ENCODE results near the gene WDR45.

The WDR45 gene

GRCh38 chrX:49060914-49061313 is 18.8 kb downstream of the WDR45 start:
- no peak overlapping the region for H3K27ac ChIP-seq

GRCh38 chrX:49059681-49060085 is 20.0 kb downstream of the WDR45 start:
- TF ChIP-seq ZFX (IDR thresholded peaks at IDR 0.05; ENCODE audit: borderline replicate concordance) (no peak), CTCF (IDR thresholded peaks at IDR 0.05) (no peak)
- H3K27ac ChIP-seq: peak overlapping the region; percentile 59

More at GRCh38 chrX:49060914-49061313, 18.8 kb downstream of the WDR45 start:
- TF ChIP-seq CTCF (IDR thresholded peaks at IDR 0.05) (no peak), ZFX (IDR thresholded peaks at IDR 0.05; ENCODE audit: borderline replicate concordance) (no peak)

GRCh38 chrX:49059201-49059600 is 20.5 kb downstream of the WDR45 start:
- TF ChIP-seq ZFX (IDR thresholded peaks at IDR 0.05; ENCODE audit: borderline replicate concordance) (no peak), CTCF (IDR thresholded peaks at IDR 0.05) (no peak)
- H3K27ac ChIP-seq: peak overlapping the region; percentile 59

GRCh38 chrX:49058794-49059193 is 20.9 kb downstream of the WDR45 start, which contains the start of gene CCDC120:
Gene CCDC120 (plus strand): TSS chrX:49058999. CDS start chrX:49062042, 3,043 bp downstream.
- TF ChIP-seq CTCF (IDR thresholded peaks at IDR 0.05) (no peak), ZFX (IDR thresholded peaks at IDR 0.05; ENCODE audit: borderline replicate concordance) (no peak)
- H3K27ac ChIP-seq: peak within 1 kb of the TSS; percentile 59

GRCh38 chrX:49054073-49054762 is 25.5 kb downstream of the WDR45 start:
- no peak overlapping the region for H3K27ac ChIP-seq
- TF ChIP-seq CTCF (IDR thresholded peaks at IDR 0.05): no peak
- no peak for TF ChIP-seq ZFX (IDR thresholded peaks at IDR 0.05; ENCODE audit: borderline replicate concordance)

- TF ChIP-seq CTCF (IDR thresholded peaks at IDR 0.05) (no peak), ZFX (IDR thresholded peaks at IDR 0.05; ENCODE audit: borderline replicate concordance) (no peak)
- 0 out of 2 replicates have a peak overlapping the region, but pooled peaks have one; percentile 20 for H3K27ac ChIP-seq
Observed at GRCh38 chrX:49053223-49054072, 26.2 kb downstream of the WDR45 start.

- peak overlapping the region; percentile 53; the same call in 1 of the 2 replicates for H3K27ac ChIP-seq
- peak; percentile 29 for TF ChIP-seq CTCF (IDR thresholded peaks at IDR 0.05)
- TF ChIP-seq ZFX (IDR thresholded peaks at IDR 0.05; ENCODE audit: borderline replicate concordance): no peak
Observed at GRCh38 chrX:49043987-49044281, 35.8 kb downstream of the WDR45 start.
